ENCODE measurements around the gene SMPD4. TPM values are rescaled to one million over a fixed set of nuclear protein-coding genes. Genes with fewer than 3 reads are reported as not detected.
"Not testable (repeated sequence)": the region's sequence is repeated elsewhere in the genome, so short reads cannot be mapped to it uniquely, and the experiment has no call there.

SMPD4 gene
- total RNA-seq, 1 donor from 2014 or later: 66.3 TPM

GRCh38 chr2:130154773-130155765, 26.3 kb downstream of the SMPD4 start:
- FAIRE-seq (no peak), DNase-seq (ENCODE audit: low read depth) (no peak)
- no peaks in the 10 kb centered on the region for H3K36me3 ChIP-seq (ENCODE audit: insufficient read depth, low read length)
- H3K27me3 ChIP-seq (ENCODE audit: insufficient read depth, low read length): no peaks in the 10 kb centered on the region
- H3K79me2 ChIP-seq (ENCODE audit: insufficient read depth, low read length): no peaks in the 10 kb centered on the region
- H4K20me1 ChIP-seq (ENCODE audit: insufficient read depth, low read length): no peaks in the 10 kb centered on the region
- no peak overlapping the region for H3K4me3 ChIP-seq (ENCODE audit: insufficient read depth, low read depth, low read length)
- Mint-ChIP-seq H3K4me3 (ENCODE audit: unreplicated experiment) (no peak overlapping the region), H3K9me3 (ENCODE audit: unreplicated experiment) (no peaks in the 10 kb centered on the region), H3K36me3 (ENCODE audit: low read depth, unreplicated experiment) (peaks cover 7% of the 10 kb centered on the region), H3K27me3 (ENCODE audit: low read depth, unreplicated experiment) (no peaks in the 10 kb centered on the region), H3K4me1 (ENCODE audit: low read depth, unreplicated experiment) (no peaks in the 10 kb centered on the region), H3K27ac (ENCODE audit: unreplicated experiment) (no peak overlapping the region)
- H3K9ac ChIP-seq (ENCODE audit: low read length): no peak overlapping the region
- TF ChIP-seq CTCF (IDR thresholded peaks at IDR 0.05; ENCODE audit: insufficient read depth, low read depth, low read length) (no peak), EZH2 (IDR thresholded peaks at IDR 0.05; ENCODE audit: insufficient read depth, low read length) (no peak)
- H3K4me2 ChIP-seq (ENCODE audit: low read length): no peak overlapping the region
- no peaks in the 10 kb centered on the region for H3K4me1 ChIP-seq (ENCODE audit: insufficient read depth, low read length)
- no peaks in the 10 kb centered on the region for H3K9me3 ChIP-seq (ENCODE audit: insufficient read depth, low read depth, low read length)
- H2AFZ ChIP-seq (ENCODE audit: low read depth, low read length): no peak overlapping the region
- H3K27ac ChIP-seq (ENCODE audit: low read depth, low read length): no peak overlapping the region

GRCh38 chr2:130154423-130154770, 27.0 kb downstream of the SMPD4 start:
- H3K9ac ChIP-seq (ENCODE audit: low read length); H3K27me3 Mint-ChIP-seq (ENCODE audit: low read depth, unreplicated experiment); H3K9me3 ChIP-seq (ENCODE audit: insufficient read depth, low read depth, low read length); H3K27ac ChIP-seq (ENCODE audit: low read depth, low read length); H3K36me3 ChIP-seq (ENCODE audit: insufficient read depth, low read length); H3K79me2 ChIP-seq (ENCODE audit: insufficient read depth, low read length); H3K4me3 ChIP-seq (ENCODE audit: insufficient read depth, low read depth, low read length); H2AFZ ChIP-seq (ENCODE audit: low read depth, low read length); H3K4me2 ChIP-seq (ENCODE audit: low read length); H3K9me3 Mint-ChIP-seq (ENCODE audit: unreplicated experiment); FAIRE-seq; H3K27me3 ChIP-seq (ENCODE audit: insufficient read depth, low read length); H4K20me1 ChIP-seq (ENCODE audit: insufficient read depth, low read length); H3K36me3 Mint-ChIP-seq (ENCODE audit: low read depth, unreplicated experiment); H3K4me1 ChIP-seq (ENCODE audit: insufficient read depth, low read length); DNase-seq (ENCODE audit: low read depth); H3K4me1 Mint-ChIP-seq (ENCODE audit: low read depth, unreplicated experiment); H3K27ac Mint-ChIP-seq (ENCODE audit: unreplicated experiment); H3K4me3 Mint-ChIP-seq (ENCODE audit: unreplicated experiment): not testable (repeated sequence)

GRCh38 chr2:130153721-130154422, 27.5 kb downstream of the SMPD4 start:
- H3K4me1 ChIP-seq (ENCODE audit: insufficient read depth, low read length); H3K27me3 Mint-ChIP-seq (ENCODE audit: low read depth, unreplicated experiment); H3K27ac ChIP-seq (ENCODE audit: low read depth, low read length); H3K4me2 ChIP-seq (ENCODE audit: low read length); H3K79me2 ChIP-seq (ENCODE audit: insufficient read depth, low read length); H3K27me3 ChIP-seq (ENCODE audit: insufficient read depth, low read length); H3K9me3 Mint-ChIP-seq (ENCODE audit: unreplicated experiment); H3K36me3 Mint-ChIP-seq (ENCODE audit: low read depth, unreplicated experiment); H3K36me3 ChIP-seq (ENCODE audit: insufficient read depth, low read length); H3K27ac Mint-ChIP-seq (ENCODE audit: unreplicated experiment); DNase-seq (ENCODE audit: low read depth); H3K9ac ChIP-seq (ENCODE audit: low read length); H2AFZ ChIP-seq (ENCODE audit: low read depth, low read length); H4K20me1 ChIP-seq (ENCODE audit: insufficient read depth, low read length); H3K4me3 Mint-ChIP-seq (ENCODE audit: unreplicated experiment); FAIRE-seq; H3K9me3 ChIP-seq (ENCODE audit: insufficient read depth, low read depth, low read length); H3K4me3 ChIP-seq (ENCODE audit: insufficient read depth, low read depth, low read length); H3K4me1 Mint-ChIP-seq (ENCODE audit: low read depth, unreplicated experiment): not testable (repeated sequence)
